T-helper 1 cell treated with Interleukin-12 subunit alpha and Interleukin-12 subunit beta and Interleukin-4 antibody, amounts not matched to agents 30 μg/mL and 1 μg/mL, for 36 hours (primary cell): ENCODE data around the gene OVOL3.

Experiments
- H3K27ac Mint-ChIP-seq: one replicate; pipeline ENCODE4 v1.8.0; 2021; ENCODE audit warnings: mild to moderate bottlenecking, mixed read lengths
- H3K27me3 Mint-ChIP-seq: one replicate; pipeline ENCODE4 v1.8.0; 2021; ENCODE audit warnings: low read depth, mixed read lengths
- H3K36me3 Mint-ChIP-seq: one replicate; pipeline ENCODE4 v1.8.0; 2021; ENCODE audit warnings: low read depth, mixed read lengths
- H3K4me1 Mint-ChIP-seq: one replicate; pipeline ENCODE4 v1.8.0; 2021; ENCODE audit warnings: low read depth, mixed read lengths
- H3K4me3 Mint-ChIP-seq: one replicate; pipeline ENCODE4 v1.8.0; 2021; ENCODE audit warnings: mild to moderate bottlenecking, moderate library complexity, mixed read lengths
- H3K9me3 Mint-ChIP-seq: one replicate; pipeline ENCODE4 v1.8.0; 2021; ENCODE audit warnings: mixed read lengths

Gene OVOL3

GRCh38 chr19:36152352-36153091 lies 41.6 kb downstream of the OVOL3 start, which contains the start of gene COX7A1:
TSS of gene COX7A1 (minus strand) at chr19:36152447. CDS start at chr19:36152407, 40 bp downstream.
- Mint-ChIP-seq H3K4me3 (no peak within 1 kb of the TSS), H3K27ac (no peak within 1 kb of the TSS), H3K36me3 (peaks cover 23% of the 10 kb centered on the region), H3K4me1 (peaks cover 4% of the 10 kb centered on the region), H3K9me3 (no peaks in the 10 kb centered on the region), H3K27me3 (no peaks in the 10 kb centered on the region)

GRCh38 chr19:36153126-36153525 lies 42.2 kb downstream of the OVOL3 start:
- H3K4me1 Mint-ChIP-seq = peaks cover 4% of the 10 kb centered on the region
- H3K27me3 Mint-ChIP-seq = no peaks in the 10 kb centered on the region
- no peak overlapping the region for H3K27ac Mint-ChIP-seq
- no peaks in the 10 kb centered on the region for H3K9me3 Mint-ChIP-seq
- peaks cover 21% of the 10 kb centered on the region for H3K36me3 Mint-ChIP-seq
- no peak overlapping the region for H3K4me3 Mint-ChIP-seq

GRCh38 chr19:36160821-36161596 lies 50.1 kb downstream of the OVOL3 start:
- Mint-ChIP-seq H3K4me3 (no peak overlapping the region), H3K4me1 (peaks cover 1% of the 10 kb centered on the region), H3K27me3 (no peaks in the 10 kb centered on the region), H3K36me3 (peaks cover 4% of the 10 kb centered on the region), H3K27ac (no peak overlapping the region), H3K9me3 (no peaks in the 10 kb centered on the region)
